ENCODE measurements around the gene ACVR1C.
"Not testable (repeated sequence)": the region's sequence is repeated elsewhere in the genome, so short reads cannot be mapped to it uniquely, and the experiment has no call there.

ACVR1C gene

DNA sequence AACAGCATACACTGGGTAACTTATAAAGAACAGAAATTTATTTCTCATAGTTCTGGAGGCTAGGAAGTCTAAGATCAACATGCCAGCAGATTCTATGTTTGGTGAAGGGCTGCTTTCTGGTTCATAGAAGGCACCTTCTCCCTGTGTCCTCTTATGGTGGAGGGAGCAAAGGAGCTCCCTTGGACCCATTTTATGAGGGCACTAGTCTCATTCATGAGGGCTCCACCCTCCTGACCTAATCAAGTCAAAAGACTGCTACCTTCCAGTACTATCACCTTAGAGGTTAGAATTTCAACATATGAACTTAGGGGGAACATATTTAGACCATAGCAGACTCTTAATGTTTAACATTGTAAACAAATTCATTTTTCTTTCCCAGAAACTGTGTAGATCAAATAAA lies 54.5 kb downstream of the ACVR1C start:
- DNase-seq (ENCODE audit: low read depth in 2 of 2, low spot score in 1 of 2) = no peak

DNA sequence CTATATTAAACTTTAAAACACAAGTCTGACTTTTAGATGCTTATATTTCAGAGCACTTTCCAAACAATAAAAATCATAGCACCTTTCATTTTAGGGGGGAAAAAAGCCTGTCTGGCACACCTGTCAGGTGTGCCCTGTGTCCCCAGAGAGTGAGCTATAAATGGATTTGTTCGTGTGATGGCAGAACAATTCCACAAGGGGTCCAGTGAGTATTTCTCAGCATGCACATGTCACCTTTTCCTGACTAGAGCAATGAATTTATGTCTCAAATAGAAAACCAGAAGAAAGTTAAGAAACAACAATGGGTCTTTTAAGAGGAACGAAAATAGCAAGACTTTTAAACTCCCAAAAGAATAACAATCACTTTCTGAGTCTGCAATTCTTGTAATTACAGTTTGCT lies 55.9 kb downstream of the ACVR1C start:
- no peak for DNase-seq (ENCODE audit: low read depth in 2 of 2, low spot score in 1 of 2)

GRCh38 chr2:157566623-157567022 lies 62.0 kb downstream of the ACVR1C start:
- DNase-seq (ENCODE audit: low read depth in 2 of 2, low spot score in 1 of 2) = not testable (repeated sequence)

DNA sequence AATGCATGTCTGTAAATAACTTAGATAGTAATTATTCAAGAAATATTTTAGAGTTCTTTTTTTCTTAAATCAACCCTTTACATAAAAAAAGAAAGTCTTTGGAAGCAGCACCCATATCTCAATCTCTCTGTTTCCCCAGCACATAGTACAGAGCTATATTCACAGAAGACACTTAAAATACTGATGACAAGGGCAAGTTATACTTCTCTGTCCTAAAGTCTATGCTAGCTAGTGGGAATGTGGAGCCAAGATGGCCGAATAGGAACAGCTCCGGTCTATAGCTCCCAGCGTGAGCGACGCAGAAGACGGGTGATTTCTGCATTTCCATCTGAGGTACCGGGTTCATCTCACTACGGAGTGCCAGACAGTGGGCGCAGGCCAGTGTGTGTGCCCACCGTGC lies 62.6 kb downstream of the ACVR1C start:
- not testable (repeated sequence) for DNase-seq (ENCODE audit: low read depth in 2 of 2, low spot score in 1 of 2)

- DNase-seq (ENCODE audit: low read depth in 2 of 2, low spot score in 1 of 2) = no peak
Measured at GRCh38 chr2:157565550-157565949, 63.1 kb downstream of the ACVR1C start.

GRCh38 chr2:157559890-157560289 lies 68.8 kb downstream of the ACVR1C start:
- no peak for DNase-seq (ENCODE audit: low read depth in 2 of 2, low spot score in 1 of 2)

- no peak for DNase-seq (ENCODE audit: low read depth in 2 of 2, low spot score in 1 of 2)
Measured at GRCh38 chr2:157559461-157559860, 69.2 kb downstream of the ACVR1C start.

DNA sequence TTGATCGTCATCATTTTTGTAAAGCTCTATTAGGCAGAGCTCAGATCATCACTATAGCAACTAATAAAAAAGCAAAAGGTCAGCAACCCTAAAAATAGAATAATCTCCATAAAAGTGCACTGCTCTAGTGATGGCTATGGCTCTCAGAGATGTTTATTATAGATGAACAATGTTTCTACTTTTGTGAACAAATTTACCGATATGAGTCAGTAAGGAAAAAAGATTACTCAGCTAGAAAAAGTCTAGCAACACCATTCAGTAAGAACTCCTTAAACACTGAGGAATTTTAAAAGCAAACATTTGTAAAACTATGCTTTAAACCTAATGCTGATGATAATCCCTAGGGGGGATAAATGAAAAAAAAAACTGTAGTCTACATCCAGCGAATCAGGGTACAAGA lies 69.6 kb downstream of the ACVR1C start:
- DNase-seq (ENCODE audit: low read depth in 2 of 2, low spot score in 1 of 2) = no peak

DNA sequence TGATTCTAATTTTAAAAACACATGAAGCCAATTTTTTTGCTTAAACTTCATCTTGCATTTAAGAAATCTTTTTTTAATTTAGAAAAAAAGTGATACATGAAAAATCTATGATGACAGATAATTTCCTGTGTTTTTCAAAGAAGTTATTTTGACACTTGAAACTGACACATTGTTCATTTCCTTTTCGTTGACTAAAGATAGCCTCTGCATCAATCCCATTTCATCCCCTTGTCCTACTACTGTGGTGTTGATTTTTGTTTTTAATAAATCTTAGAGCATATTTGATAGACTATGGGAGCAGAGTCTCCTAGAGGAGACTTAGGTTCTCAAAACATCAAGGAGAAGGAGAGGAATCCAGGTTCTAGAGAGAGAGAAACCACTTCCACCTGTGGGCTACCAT lies 70.9 kb downstream of the ACVR1C start:
- DNase-seq (ENCODE audit: low read depth in 2 of 2, low spot score in 1 of 2) = no peak

- no peak for DNase-seq (ENCODE audit: low read depth in 2 of 2, low spot score in 1 of 2)
Measured at GRCh38 chr2:157540102-157540501, 88.6 kb downstream of the ACVR1C start.

DNA sequence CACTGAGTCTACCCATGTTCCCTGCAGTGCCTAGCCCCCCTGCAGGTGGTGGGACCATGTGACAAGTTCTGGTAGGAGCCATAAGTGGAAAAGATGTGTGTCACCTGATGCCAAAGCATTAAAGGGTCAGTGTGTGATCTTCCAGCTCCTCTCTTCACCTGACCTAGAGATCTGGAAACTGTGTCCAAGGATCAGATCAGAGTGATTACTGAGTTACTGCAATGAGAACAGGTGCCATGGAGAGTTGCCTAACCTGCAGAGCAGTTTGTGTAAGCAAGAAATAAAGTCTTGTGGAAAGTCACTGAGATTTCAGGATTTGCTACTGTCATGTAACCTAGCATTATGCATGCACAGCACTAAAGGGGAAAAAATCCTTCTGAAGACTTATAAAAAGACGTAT lies 90.6 kb downstream of the ACVR1C start:
- no peak for DNase-seq (ENCODE audit: low read depth in 2 of 2, low spot score in 1 of 2)

DNA sequence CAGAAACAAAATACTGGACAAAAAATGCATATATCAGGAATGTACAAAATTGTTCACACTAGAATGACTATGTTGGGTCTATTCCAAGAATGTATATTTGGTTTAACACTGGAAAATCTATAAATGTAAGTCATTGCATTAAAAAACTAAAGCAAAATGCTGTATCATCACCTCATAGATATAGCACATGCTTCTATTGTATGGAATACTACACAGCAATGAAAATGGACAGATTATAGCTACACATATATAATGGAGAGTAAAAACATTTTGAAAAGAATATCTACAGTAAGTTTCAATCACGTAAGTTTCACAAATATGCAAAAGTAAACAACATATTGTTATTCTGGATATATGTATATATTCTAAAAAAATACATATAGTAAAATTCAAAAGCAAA lies 91.8 kb downstream of the ACVR1C start:
- no peak for DNase-seq (ENCODE audit: low read depth in 2 of 2, low spot score in 1 of 2)

DNA sequence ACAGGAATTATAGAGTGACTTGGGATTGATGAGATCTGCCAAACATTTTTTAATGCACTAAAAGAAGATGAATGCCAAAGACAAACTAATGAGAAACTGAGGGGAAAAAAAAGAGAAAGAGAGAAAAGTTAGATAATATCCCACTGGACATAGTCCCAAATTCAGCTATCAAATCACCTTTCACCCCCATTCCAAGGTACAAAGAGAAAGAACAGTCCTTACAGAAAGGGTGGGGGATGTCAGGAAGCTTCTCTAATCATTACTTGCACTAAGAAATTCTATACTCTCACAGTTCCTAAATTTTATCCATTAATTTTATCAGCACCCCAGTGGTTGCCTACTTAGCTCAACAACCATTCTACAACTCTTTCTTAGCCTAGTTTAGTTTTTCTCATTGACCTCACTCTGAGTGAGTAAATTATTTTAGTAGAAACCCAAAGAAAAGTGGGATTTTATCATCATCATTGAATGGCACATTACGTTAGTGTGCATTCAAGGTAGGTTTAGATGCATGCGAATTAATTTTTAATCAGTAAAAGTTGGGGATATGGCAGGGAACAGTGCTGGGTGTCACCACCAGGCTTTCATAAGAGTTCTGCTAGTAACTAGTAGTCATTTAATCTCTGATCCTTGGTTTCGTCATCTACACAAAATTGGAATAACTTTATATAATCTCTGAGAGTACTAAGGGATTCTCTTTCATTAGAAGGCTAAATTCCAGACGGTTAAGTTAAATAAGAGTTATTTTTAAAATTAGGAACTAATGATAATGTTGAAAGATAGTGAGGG lies 99.5 kb downstream of the ACVR1C start:
- DNase-seq (ENCODE audit: low read depth in 2 of 2, low spot score in 1 of 2) = no peak

- no peak for DNase-seq (ENCODE audit: low read depth in 2 of 2, low spot score in 1 of 2)
Measured at GRCh38 chr2:157526070-157526469, 102.6 kb downstream of the ACVR1C start.

- DNase-seq (ENCODE audit: low read depth in 2 of 2, low spot score in 1 of 2) = no peak
Measured at GRCh38 chr2:157523270-157524247, 105.1 kb downstream of the ACVR1C start.

- DNase-seq (ENCODE audit: low read depth in 2 of 2, low spot score in 1 of 2) = not testable (repeated sequence)
Measured at GRCh38 chr2:157514966-157515365, 113.7 kb downstream of the ACVR1C start.

DNA sequence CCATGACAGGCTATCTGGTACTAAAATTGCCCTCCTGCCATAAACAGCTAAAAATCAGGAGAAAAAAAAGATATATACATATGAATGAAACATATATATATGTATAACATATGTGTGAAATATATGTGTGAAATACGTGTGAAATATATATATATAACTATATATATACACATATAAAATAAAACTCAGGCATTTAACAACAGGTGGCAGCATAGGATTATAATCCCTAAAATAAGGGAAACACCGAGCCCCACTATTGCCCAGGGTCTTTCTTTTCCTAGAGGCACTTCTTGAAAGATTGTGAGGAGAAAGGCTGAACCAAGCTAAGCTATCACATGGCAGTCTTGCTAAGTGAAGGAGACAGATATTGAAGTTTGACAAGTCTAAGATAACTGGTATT lies 118.9 kb downstream of the ACVR1C start:
- DNase-seq (ENCODE audit: low read depth in 2 of 2, low spot score in 1 of 2) = no peak

DNA sequence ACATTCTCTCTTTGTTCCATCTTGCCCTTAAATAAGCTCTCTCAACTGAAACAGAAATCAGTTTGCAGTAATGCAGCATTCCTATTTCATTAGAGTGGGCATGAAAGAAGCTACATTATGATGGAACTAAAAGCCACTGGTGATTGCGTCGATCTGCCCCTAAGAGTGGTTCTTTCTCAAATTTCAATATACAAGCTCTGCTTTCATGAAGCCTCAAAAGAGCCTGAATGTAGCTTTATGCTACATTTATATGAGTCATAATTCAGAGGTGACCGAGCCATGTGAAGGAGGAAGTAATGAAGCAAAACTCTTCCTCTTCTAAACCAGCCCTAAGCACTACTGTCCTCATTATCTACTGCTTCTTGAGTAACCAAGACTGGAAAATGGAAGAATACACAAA lies 120.0 kb downstream of the ACVR1C start:
- DNase-seq (ENCODE audit: low read depth in 2 of 2, low spot score in 1 of 2) = no peak

GRCh38 chr2:157506586-157506985 lies 122.1 kb downstream of the ACVR1C start:
- DNase-seq (ENCODE audit: low read depth in 2 of 2, low spot score in 1 of 2) = no peak

DNA sequence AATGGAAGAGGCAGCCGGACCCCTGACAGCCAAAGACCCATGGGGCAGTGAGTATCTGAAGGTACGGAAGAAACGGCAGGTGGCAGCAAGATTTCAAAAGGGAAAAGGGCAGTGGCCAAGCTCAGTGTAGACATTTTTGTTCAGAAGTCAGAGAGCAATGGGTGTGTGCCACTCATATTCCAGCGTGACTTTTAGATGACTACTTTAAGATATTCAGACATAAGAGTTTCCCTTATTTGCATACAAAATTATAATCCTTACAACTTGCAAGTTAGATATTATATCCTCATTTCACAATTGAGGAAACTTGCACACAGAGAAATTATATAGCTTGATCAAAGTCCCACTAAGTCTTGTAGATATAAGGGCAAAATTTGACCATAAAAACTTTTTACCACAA lies 124.0 kb downstream of the ACVR1C start:
- DNase-seq (ENCODE audit: low read depth in 2 of 2, low spot score in 1 of 2) = no peak

GRCh38 chr2:157501026-157501425 lies 127.6 kb downstream of the ACVR1C start:
- no peak for DNase-seq (ENCODE audit: low read depth in 2 of 2, low spot score in 1 of 2)

GRCh38 chr2:157500334-157500733 lies 128.3 kb downstream of the ACVR1C start:
- no peak for DNase-seq (ENCODE audit: low read depth in 2 of 2, low spot score in 1 of 2)
